Activated naive CD8-positive, alpha-beta T cell treated with anti-CD3 and anti-CD28 coated beads, Interleukin-2, amount 50 U/mL, for 16 hours (primary cell): Measurements from ENCODE around the gene CDC25C.
A peak's percentile ranks its signal among the peaks of the same experiment; 100 is the strongest.

Source experiments
- DNase-seq: peaks from one replicate; pipeline ENCODE4 v3.0.0-alpha.2; 2020; ENCODE audit warnings: low read depth, low spot score

The CDC25C gene

GRCh38 chr5:138331449-138332368 lies at the start of gene CDC25C:
TSS of gene CDC25C (minus strand) at chr5:138331804. CDS start at chr5:138331180, 624 bp downstream.
- peak; percentile 96 for DNase-seq

- no peak for DNase-seq
Observed at GRCh38 chr5:138372653-138373052, 41.0 kb upstream of the CDC25C start.

- no peak for DNase-seq
Observed at GRCh38 chr5:138372225-138372624, 40.6 kb upstream of the CDC25C start.

DNA sequence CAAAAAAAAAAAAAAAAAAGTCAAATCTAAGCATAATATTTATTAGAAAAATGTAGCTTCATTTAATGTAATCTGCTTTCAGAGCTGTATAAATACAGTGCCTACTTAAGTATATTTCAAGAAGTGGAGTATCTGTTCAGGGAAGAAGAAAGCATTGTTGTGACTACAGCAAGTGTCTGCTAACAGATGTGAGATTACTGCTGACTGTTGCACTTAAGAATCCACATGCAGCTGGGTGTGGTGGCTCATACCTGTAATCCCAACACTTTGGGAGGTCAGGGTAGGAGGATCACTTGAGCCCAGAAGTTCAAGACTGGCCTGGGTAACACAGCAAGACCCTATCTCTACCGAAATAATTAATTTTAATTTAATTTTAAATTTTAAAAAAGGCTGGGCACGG lies 39.9 kb upstream of the CDC25C start:
- no peak for DNase-seq

GRCh38 chr5:138370537-138370936 lies 38.9 kb upstream of the CDC25C start:
- no peak for DNase-seq

GRCh38 chr5:138369706-138370105 lies 38.1 kb upstream of the CDC25C start:
- DNase-seq: no peak

- no peak for DNase-seq
Observed at GRCh38 chr5:138369261-138369660, 37.7 kb upstream of the CDC25C start.

- DNase-seq: no peak
Observed at GRCh38 chr5:138366632-138367382, 35.2 kb upstream of the CDC25C start.

- no peak for DNase-seq
Observed at GRCh38 chr5:138364576-138364975, 33.0 kb upstream of the CDC25C start.

DNA sequence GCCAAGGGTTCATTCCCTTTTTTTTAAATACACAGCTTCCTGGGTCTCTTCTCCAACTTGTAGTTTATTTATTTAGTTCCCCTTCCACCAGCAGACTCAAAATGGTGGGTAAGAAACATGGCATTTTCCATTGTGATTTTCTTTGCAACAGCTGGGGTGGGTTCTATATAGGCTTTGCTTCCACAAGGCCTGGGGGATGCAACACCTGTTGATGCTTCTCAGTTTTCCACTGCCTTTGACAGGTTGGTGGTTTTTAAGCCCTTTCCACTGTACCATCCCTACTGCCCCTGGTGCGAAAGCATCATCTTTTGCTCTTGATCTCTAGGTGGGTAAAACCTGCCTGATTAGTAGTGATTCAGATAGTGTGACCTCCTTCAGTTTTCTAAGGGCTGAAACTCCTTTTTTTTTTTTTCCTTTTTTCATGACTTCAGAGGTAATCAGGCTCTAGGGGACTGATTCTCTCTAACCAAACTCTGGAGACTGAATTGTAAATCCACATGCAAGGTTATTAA lies 29.4 kb upstream of the CDC25C start:
- DNase-seq: no peak

DNA sequence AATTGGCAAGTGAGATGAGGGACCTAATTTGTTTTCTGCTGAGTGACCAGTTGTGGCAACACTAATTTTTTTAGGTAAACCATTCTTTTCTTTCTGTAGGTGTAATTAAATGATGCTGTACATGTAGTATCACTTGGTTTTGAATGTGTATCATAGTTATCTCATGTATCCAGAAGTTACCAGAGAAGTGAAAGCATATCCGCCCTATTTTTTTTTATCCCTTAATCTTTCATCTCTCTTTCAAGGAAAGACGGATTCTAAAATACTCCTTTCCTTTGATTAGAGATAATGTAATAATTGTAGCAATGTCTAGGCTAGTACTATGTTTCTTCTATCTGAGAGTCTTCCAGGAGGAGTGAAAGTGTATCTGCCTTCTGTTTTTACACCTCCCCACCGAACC lies 28.0 kb upstream of the CDC25C start:
- no peak for DNase-seq

GRCh38 chr5:138354926-138355378 lies 23.3 kb upstream of the CDC25C start:
- DNase-seq: no peak

DNA sequence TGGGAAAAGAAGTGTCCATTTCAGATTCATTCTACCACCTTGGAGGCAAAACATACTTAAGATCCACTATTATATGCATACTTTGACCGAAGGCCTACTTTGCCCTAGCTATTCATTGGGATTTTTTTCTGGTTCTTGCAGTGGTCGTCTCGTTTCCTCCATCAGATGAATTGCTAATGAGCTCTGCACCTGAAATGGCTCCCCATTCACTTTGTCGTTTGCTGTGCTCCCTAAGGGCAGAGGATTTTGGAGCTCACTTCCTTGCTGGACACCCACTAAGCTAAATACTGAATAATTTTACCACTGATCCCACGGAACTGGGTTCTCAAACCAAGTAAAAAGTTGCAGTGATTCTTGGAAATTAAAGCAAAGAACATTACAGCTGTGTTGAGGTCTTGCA lies 22.8 kb upstream of the CDC25C start:
- DNase-seq: no peak

DNA sequence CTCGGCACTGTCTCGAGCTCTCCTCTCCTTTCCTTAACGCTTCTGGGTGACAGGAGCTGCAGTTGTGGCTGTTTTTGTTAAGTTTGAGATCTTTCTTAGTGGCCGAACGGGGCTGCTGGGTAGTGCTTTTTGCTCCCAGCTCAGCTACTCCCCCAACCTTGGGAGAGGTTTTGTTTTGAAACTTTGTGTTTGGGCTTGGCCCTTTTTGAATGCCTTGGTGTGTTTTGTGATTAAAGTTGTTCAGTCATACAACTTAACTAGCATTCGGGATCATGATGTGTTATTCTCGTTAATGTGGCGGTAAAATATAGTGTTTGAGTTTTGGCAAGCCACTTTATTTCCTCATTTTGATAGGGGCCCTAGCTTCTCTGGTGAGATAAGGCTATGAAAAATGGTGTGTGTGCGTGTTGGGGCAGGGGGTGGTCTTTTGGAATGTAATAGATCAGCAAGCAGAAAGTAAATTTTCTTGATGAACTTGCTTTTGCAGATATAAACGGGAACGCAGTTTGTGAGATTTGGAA lies 22.0 kb upstream of the CDC25C start:
- no peak for DNase-seq

DNA sequence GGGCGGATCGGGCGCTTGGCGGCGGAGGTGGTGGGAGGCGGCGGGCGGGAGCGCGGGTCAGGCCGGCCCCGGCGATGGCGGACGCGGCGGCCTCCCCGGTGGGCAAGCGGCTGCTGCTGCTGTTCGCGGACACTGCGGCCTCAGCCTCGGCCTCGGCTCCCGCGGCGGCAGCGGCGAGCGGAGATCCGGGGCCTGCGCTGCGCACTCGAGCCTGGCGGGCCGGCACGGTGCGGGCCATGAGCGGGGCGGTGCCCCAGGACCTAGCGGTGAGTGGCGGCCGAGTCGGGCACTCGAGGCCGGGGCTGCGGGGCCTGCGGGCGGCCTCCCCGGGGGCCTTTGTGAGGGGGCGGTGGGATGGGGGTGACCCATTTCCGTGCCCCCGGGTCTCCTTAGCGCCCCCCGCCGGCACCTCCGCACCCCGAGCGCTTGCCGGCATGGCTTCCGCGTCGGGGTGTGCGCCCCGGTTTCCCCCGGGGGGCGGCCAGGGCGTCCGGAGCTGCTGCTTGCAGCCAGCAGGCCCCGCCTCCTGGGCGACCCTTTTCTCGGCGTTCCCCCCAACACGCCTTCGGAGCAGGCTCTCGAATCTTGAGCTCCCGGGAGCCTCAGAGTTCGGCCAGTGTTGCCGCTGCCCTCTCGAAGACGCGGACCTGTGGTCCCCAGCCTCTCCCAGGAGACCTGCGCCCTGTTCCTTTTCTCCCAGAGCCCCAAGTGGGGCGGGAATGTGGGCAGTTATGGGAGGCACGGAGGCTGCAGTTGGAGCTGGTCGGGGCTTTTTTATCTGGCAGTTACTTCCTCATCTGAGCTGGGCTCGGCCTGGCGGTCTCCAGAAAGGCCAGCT lies 21.3 kb upstream of the CDC25C start:
- DNase-seq: no peak

DNA sequence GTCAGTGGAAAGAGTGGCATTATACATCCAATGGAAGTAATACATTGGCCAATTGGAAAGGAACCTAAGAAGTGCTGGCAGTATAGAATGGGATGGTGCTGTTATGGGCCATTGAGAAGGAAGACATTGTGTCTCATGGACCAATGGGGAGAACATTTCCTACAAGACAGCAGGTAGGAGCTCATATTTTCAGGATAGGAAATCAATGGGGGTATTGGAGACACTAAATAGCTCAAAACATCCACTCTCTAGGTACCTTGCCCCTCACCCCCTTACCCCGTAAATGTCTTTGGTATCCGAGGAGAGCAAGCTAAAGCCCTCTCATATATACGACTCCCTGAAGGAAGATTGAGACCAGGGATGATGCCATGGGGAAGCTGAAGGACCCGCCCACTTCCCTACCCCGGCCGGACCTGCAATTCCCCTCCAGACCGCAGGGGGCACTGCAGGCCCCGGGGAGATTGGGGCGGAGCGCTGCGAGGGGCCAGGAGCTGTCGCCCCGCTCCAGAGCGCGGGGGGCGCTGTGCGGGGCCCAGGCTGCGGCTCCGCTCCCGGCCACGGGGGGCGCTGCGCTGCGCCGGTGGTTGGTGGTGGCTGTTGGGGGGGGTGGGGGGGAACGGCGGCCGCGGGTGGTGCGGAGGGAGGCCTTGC lies 20.6 kb upstream of the CDC25C start, which contains the start of gene KDM3B:
Gene KDM3B (plus strand): TSS at position 615 of the 651 bp plus-strand sequence. CDS start 111 bp downstream, outside the sequence.
- peak; percentile 86 for DNase-seq

DNA sequence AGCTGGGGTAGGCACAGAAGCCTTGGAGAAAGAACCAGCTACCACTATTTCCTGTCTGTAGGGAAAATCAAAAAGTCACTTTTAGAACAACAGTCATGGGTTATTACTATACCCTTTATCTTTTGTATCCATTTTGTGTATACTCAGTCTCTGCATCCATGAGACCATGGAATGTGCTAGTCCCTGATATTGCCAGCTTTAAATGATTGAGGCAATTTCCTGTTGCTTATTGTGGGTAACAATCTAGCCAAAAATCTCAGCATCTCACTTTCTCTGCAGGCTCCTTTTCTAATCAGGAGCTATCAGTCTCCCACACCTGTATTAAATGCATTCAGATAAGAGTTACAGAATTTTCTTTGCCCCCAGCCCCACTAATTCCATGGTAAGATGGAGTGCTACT lies 19.9 kb upstream of the CDC25C start:
- no peak for DNase-seq

DNA sequence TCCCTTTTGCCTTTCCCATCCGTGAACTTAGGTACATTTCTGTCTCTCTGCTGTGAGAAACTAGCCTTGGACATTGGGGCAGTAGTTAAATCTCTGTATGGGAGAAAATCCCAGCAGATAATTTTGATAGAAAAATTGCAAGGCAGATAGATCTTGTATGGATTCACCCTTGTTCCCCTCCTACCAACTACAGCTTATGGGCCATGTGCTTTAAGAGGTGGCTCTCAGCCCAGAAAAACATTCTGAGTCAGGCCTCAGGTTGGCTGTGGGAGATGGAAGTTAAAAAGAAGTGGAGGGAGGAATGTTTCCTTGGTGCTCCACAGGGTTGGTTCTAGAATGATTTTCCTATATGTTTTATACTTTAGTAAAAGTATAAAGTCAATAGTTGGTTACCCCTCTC lies 19.5 kb upstream of the CDC25C start:
- no peak for DNase-seq

DNA sequence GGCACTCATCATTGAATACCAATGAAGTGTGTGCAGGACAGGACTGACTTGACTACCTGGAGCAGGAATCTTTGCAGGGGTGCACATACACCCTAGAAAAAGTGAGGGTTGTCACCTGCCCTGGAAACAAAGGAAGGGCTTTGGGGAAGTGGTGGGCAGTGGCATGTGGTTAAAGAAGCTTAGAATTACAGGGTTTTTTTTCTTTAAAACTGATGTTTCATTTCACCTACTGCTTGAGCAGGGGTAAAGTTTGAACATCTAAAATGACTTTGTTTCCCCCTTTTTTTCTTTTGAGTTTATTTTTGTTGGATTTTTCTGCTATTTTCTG lies 18.9 kb upstream of the CDC25C start:
- no peak for DNase-seq

- DNase-seq: no peak
Observed at GRCh38 chr5:138349852-138350562, 18.4 kb upstream of the CDC25C start.
